Stomach (tissue), 9 donors: ENCODE results near the gene ADAD2. TPM values are rescaled to one million over a fixed set of nuclear protein-coding genes. Genes with fewer than 3 reads are reported as not detected.

Source experiments
- DNase-seq, 2 donors: peaks; one replicate each; pipeline versions ENCODE4 v3.0.0 to v3.0.0-alpha.2; 2013 to 2019
- H3K27ac ChIP-seq, 5 donors: fragments of 200-600 bp in 4 of 5; sonication (generic) in 4 of 5; one replicate each; pipeline ENCODE4 v1.5.1; 2013 to 2019; ENCODE audit warnings: mild to moderate bottlenecking in 1 of 5, moderate library complexity in 1 of 5
- H3K27me3 ChIP-seq, 3 donors: fragments of 200-600 bp; sonication (generic); one replicate each; pipeline ENCODE4 v1.5.1; 2017 to 2019; ENCODE audit warnings: mixed run types in 1 of 3
- H3K36me3 ChIP-seq, 4 donors: fragments of 200-600 bp; sonication (generic); 1 replicate in 3 of 4; 2 replicates in 1 of 4; pipeline ENCODE4 v1.5.1; 2016 to 2019
- H3K4me1 ChIP-seq, 4 donors: fragments of 200-600 bp; sonication (generic); one replicate each; pipeline ENCODE4 v1.5.1; 2016 to 2019
- H3K4me3 ChIP-seq, 4 donors: fragments of 200-600 bp; sonication (generic) in 3 of 4; one replicate each; pipeline ENCODE4 v1.5.1; 2016 to 2019; ENCODE audit warnings: mild to moderate bottlenecking in 1 of 4
- H3K9me3 ChIP-seq, 4 donors: fragments of 200-600 bp; sonication (generic); one replicate each; pipeline ENCODE4 v1.5.1; 2016 to 2019
- EP300 ChIP-seq: sonication (generic); formaldehyde crosslinking; IDR thresholded peaks from one replicate; pipeline ENCODE4 v1.6.1; 2017; ENCODE audit warnings: antibody characterized with exemption
- POLR2A ChIP-seq, 4 donors: fragments of 450-650 bp; IDR thresholded peaks; one replicate each; pipeline ENCODE4 v1.6.1; 2016; ENCODE audit warnings: antibody characterized with exemption in 4 of 4, control low read depth in 2 of 4, mild to moderate bottlenecking in 1 of 4, moderate library complexity in 1 of 4
- POLR2AphosphoS5 ChIP-seq, 3 donors: sonication (generic); formaldehyde crosslinking; IDR thresholded peaks; one replicate each; pipeline ENCODE4 v1.6.1; 2016; ENCODE audit warnings: antibody characterized with exemption in 3 of 3
- WGBS, 5 donors: extraction: QIAGEN DNeasy Blood & Tissue Kit in 3 of 5; methylation state at CpG; one replicate each; pipeline versions ENCODE4 v1.1.5 to v1.1.7; 2013 to 2018; 5-methylcytosine and 5-hydroxymethylcytosine counted together
- intact Hi-C: fragments of 100-400 bp; cut with DNase I; formaldehyde crosslinking; loops from one replicate; pipeline ENCODE4 v1.15.1; 2023; ENCODE audit warnings: low total_unique reads
- polyA plus RNA-seq, 3 donors: library from polyadenylated mRNA; stranded (reverse); fragments of 200-250 nt; gene quantifications; one replicate each; pipeline ENCODE4 v1.2.3, GENCODE V29; 2013
- total RNA-seq, 5 donors: library from RNA; depleted of rRNA; stranded (reverse); fragments of >200 nt; gene quantifications; one replicate each; pipeline versions ENCODE4 v1.1.0 to v1.2.3, GENCODE V29; 2014 to 2016
- TF ChIP-seq, protein P1 (sequence below), 7 experiments: fragments of 450-650 bp in 4 of 7; fragments of 200-600 bp in 3 of 7; sonication (generic) in 3 of 7; IDR thresholded peaks; one replicate each; pipeline ENCODE4 v1.5.1; 2016 to 2019; ENCODE audit warnings: antibody characterized with exemption in 7 of 7, control low read depth in 2 of 7, mild to moderate bottlenecking in 1 of 7
- donor health status: healthy with polysubstance abuse.
- donor health status: Bipolar disorder and iron deficiency.
- donor health status: healthy.

Gene ADAD2
- total and polyA plus RNA-seq, 8 donors: 0.18 to 4.3 (median 2.5) TPM; not detected in 4

DNA sequence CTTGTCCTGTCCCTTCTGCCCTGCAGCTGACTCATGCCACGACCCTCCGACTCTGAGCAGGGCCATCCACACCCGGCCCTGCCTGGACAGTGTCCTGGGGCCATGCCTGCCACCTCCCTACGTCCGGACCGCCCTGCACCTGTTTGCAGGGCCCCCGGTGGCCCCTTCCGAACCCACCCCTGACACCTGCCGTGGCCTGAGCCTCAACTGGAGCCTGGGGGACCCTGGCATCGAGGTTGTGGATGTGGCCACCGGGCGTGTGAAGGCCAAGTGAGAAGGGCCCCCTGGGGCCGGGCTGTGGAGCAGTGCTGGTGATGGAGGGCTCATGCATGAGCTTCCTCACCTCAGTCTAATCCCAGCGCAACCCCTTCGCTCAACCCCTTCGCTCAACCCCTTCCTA lies 5.1 kb downstream of the ADAD2 start:
- Histone ChIP-seq H3K4me3 (no peak overlapping the region), H3K27ac (no peak overlapping the region), H3K36me3 (no peaks in the 10 kb centered on the region), H3K27me3 (peaks cover 0 to 30% (median 10%) of the 10 kb centered on the region in 3 donors), H3K9me3 (no peaks in the 10 kb centered on the region), H3K4me1 (no peaks in the 10 kb centered on the region)
- intact Hi-C loops: loop anchor here (10.0 kb wide), 1 partner anchor 221 kb away; no protein-coding TSS in a partner anchor
- no peak for DNase-seq
- WGBS, 5 donors: 83 to 91% (median 89%) methylated on average over 8 to 16 of the region's 16 CpGs
- TF ChIP-seq, protein P1, sequence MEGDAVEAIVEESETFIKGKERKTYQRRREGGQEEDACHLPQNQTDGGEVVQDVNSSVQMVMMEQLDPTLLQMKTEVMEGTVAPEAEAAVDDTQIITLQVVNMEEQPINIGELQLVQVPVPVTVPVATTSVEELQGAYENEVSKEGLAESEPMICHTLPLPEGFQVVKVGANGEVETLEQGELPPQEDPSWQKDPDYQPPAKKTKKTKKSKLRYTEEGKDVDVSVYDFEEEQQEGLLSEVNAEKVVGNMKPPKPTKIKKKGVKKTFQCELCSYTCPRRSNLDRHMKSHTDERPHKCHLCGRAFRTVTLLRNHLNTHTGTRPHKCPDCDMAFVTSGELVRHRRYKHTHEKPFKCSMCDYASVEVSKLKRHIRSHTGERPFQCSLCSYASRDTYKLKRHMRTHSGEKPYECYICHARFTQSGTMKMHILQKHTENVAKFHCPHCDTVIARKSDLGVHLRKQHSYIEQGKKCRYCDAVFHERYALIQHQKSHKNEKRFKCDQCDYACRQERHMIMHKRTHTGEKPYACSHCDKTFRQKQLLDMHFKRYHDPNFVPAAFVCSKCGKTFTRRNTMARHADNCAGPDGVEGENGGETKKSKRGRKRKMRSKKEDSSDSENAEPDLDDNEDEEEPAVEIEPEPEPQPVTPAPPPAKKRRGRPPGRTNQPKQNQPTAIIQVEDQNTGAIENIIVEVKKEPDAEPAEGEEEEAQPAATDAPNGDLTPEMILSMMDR (IDR thresholded peaks at IDR 0.05): no peak

GRCh38 chr16:84196727-84197394 lies 5.9 kb downstream of the ADAD2 start:
- Histone ChIP-seq H3K27me3 (peaks cover 0 to 30% (median 10%) of the 10 kb centered on the region in 3 donors), H3K4me3 (no peak overlapping the region), H3K27ac (no peak overlapping the region), H3K9me3 (no peaks in the 10 kb centered on the region), H3K36me3 (no peaks in the 10 kb centered on the region), H3K4me1 (no peaks in the 10 kb centered on the region)
- intact Hi-C loops: loop anchor here (10.0 kb wide), 1 partner anchor 222 kb away; no protein-coding TSS in a partner anchor
- TF ChIP-seq POLR2AphosphoS5 (IDR thresholded peaks at IDR 0.05) (no peak), POLR2A (IDR thresholded peaks at IDR 0.05) (no peak), EP300 (no peak)
- TF ChIP-seq, protein P1 (IDR thresholded peaks at IDR 0.05): no peak
- peak in 1 of 2 donors; percentile 55 for DNase-seq
- 37 to 65% (median 47%) methylated on average over 14 to 16 of the region's 16 CpGs for WGBS, 5 donors

GRCh38 chr16:84197466-84198128 lies 6.6 kb downstream of the ADAD2 start:
- Histone ChIP-seq H3K27ac (no peak overlapping the region), H3K36me3 (no peaks in the 10 kb centered on the region), H3K4me3 (no peak overlapping the region), H3K4me1 (no peaks in the 10 kb centered on the region), H3K27me3 (peaks cover 0 to 30% (median 10%) of the 10 kb centered on the region in 3 donors), H3K9me3 (no peaks in the 10 kb centered on the region)
- no peak for TF ChIP-seq POLR2AphosphoS5 (IDR thresholded peaks at IDR 0.05)
- no peak for TF ChIP-seq POLR2A (IDR thresholded peaks at IDR 0.05)
- WGBS, 5 donors: 88 to 96% (median 90%) methylated on average over 7 to 14 of the region's 14 CpGs
- intact Hi-C loops: loop anchor here (10.0 kb wide), 1 partner anchor 223 kb away; no protein-coding TSS in a partner anchor
- DNase-seq: no peak

- Histone ChIP-seq H3K4me1 (no peaks in the 10 kb centered on the region), H3K4me3 (no peak overlapping the region), H3K9me3 (no peaks in the 10 kb centered on the region), H3K27me3 (peaks cover 0 to 30% (median 10%) of the 10 kb centered on the region in 3 donors), H3K36me3 (no peaks in the 10 kb centered on the region), H3K27ac (no peak overlapping the region)
- DNase-seq: no peak
- 63 to 76% (median 72%) methylated on average over 10 of the region's 10 CpGs for WGBS, 5 donors
- intact Hi-C loops: loop anchor here (10.0 kb wide), 1 partner anchor 224 kb away; no protein-coding TSS in a partner anchor
- TF ChIP-seq, protein P1 (IDR thresholded peaks at IDR 0.05): no peak
- no peak for TF ChIP-seq EP300
- no peak for TF ChIP-seq POLR2AphosphoS5 (IDR thresholded peaks at IDR 0.05)
- TF ChIP-seq POLR2A (IDR thresholded peaks at IDR 0.05): no peak
Observed at GRCh38 chr16:84198401-84198800, 7.4 kb downstream of the ADAD2 start.
